Sigmoid colon (tissue), 7 donors: ENCODE measurements around the gene KIF3C. TPM values are rescaled to one million over a fixed set of nuclear protein-coding genes. Genes with fewer than 3 reads are reported as not detected.

Experiments used
- DNase-seq: peaks from one replicate; pipeline ENCODE4 v3.0.0-alpha.2; 2019
- H3K27ac ChIP-seq, 4 donors: fragments of 200-600 bp; sonication (generic); one replicate each; pipeline ENCODE4 v1.5.1; 2016 to 2019; ENCODE audit warnings: mild to moderate bottlenecking in 1 of 4
- H3K27me3 ChIP-seq, 3 donors: fragments of 200-600 bp; sonication (generic); one replicate each; pipeline ENCODE4 v1.5.1; 2019; ENCODE audit warnings: mild to moderate bottlenecking in 1 of 3
- H3K36me3 ChIP-seq, 4 donors: fragments of 200-600 bp; sonication (generic); one replicate each; pipeline ENCODE4 v1.5.1; 2016 to 2019
- H3K4me1 ChIP-seq, 4 donors: fragments of 200-600 bp; sonication (generic); one replicate each; pipeline ENCODE4 v1.5.1; 2017 to 2019
- H3K4me3 ChIP-seq, 4 donors: fragments of 200-600 bp; sonication (generic); one replicate each; pipeline ENCODE4 v1.5.1; 2017 to 2019; ENCODE audit warnings: mild to moderate bottlenecking in 2 of 4, moderate library complexity in 1 of 4
- H3K9me3 ChIP-seq, 4 donors: fragments of 200-600 bp in 3 of 4; sonication (generic) in 3 of 4; one replicate each; pipeline versions ENCODE4 v1.5.1 to v1.6.1; 2013 to 2019
- CTCF ChIP-seq, 4 experiments: fragments of 450-650 bp in 3 of 4; fragments of 200-600 bp in 1 of 4; IDR thresholded peaks; one replicate each; pipeline ENCODE4 v1.5.1; 2016 to 2019; ENCODE audit warnings: antibody characterized with exemption in 4 of 4, mild to moderate bottlenecking in 3 of 4, moderate library complexity in 2 of 4
- EP300 ChIP-seq, 4 donors: sonication (generic); formaldehyde crosslinking; IDR thresholded peaks; one replicate each; pipeline ENCODE4 v1.6.1; 2017; ENCODE audit warnings: antibody characterized with exemption in 4 of 4
- POLR2A ChIP-seq, 2 donors: fragments of 450-650 bp; IDR thresholded peaks; one replicate each; pipeline ENCODE4 v1.6.1; 2016; ENCODE audit warnings: antibody characterized with exemption in 2 of 2, mild to moderate bottlenecking in 2 of 2, moderate library complexity in 2 of 2
- POLR2AphosphoS5 ChIP-seq, 4 donors: sonication (generic); formaldehyde crosslinking; IDR thresholded peaks; one replicate each; pipeline ENCODE4 v1.6.1; 2017; ENCODE audit warnings: antibody characterized with exemption in 4 of 4
- WGBS, 2 donors: extraction: QIAGEN DNeasy Blood & Tissue Kit; methylation state at CpG; one replicate each; pipeline ENCODE4 v1.1.7; 2013; 5-methylcytosine and 5-hydroxymethylcytosine counted together
- intact Hi-C: fragments of 100-400 bp; cut with DNase I; formaldehyde crosslinking; loops from one replicate; pipeline ENCODE4 v1.15.1; 2023
- polyA plus RNA-seq, 3 donors: library from polyadenylated mRNA; stranded (reverse); fragments of 200-250 nt; gene quantifications; one replicate each; pipeline ENCODE4 v1.2.3, GENCODE V29; 2013
- total RNA-seq, 4 donors: library from RNA; depleted of rRNA; stranded (reverse); fragments of >200 nt; gene quantifications; one replicate each; pipeline ENCODE4 v1.1.0, GENCODE V29; 2016
- donor health status: healthy with polysubstance abuse.
- donor health status: Bipolar disorder and iron deficiency.
- donor health status: healthy.

The KIF3C gene
- total and polyA plus RNA-seq, 7 donors: 0.69 to 12.5 (median 5.7) TPM

GRCh38 chr2:25982968-25983280, 627 bp upstream of the KIF3C start:
- DNase-seq: no peak
- Histone ChIP-seq H3K4me3 (peak overlapping the region; percentile 68 to 95 (median 78)), H3K27ac (peak overlapping the region; percentile 68 to 82 (median 74)), H3K27me3 (no peaks in the 10 kb centered on the region), H3K4me1 (peaks cover 0 to 49% (median 36%) of the 10 kb centered on the region in 4 donors), H3K9me3 (no peaks in the 10 kb centered on the region), H3K36me3 (no peaks in the 10 kb centered on the region)
- 64 to 72% methylated on average over 15 of the region's 15 CpGs for WGBS, 2 donors
- no peak for TF ChIP-seq POLR2AphosphoS5 (IDR thresholded peaks at IDR 0.05)
- no peak for TF ChIP-seq EP300 (IDR thresholded peaks at IDR 0.05)
- TF ChIP-seq CTCF (IDR thresholded peaks at IDR 0.05): no peak
- no peak for TF ChIP-seq POLR2A (IDR thresholded peaks at IDR 0.05)
- intact Hi-C loops: loop anchor here (2.0 to 5.0 kb wide), 3 partner anchors 49 to 162 kb away; partner anchors contain the start of genes ASXL2 and RAB10

DNA sequence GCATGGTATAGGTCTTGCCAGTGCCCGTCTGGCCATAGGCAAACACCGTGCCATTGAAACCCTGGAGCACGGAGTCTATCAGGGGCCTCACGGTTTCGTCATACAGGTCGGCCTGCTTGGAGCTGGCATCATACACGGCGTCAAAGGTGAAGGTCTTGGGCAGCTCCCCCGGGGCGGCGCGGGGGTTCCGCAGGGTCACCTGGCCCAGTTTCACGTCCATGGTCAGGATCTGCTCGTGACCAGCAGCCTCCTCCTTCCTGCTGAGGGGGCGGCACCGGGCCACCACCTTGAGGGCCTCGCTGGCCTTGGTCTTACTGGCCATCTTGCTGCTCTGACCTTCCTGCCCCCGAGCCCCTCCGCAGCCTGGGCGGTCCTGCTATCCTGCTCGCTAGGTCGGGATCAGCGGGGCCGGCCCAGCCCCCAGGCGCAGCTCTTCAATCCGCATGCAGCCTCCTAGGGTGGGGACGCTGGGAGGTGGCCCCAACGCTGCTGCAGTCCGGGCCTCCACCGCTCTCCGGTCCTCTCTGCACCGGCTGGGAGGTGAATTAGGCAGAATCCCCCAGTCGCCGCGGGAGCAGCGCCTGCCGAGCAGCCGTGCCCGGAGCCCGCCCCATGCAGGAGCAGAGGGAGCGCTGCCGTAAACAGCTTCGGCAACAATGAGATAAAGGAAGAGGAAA, 563 bp downstream of the KIF3C start:
- WGBS, 2 donors: 13 to 17% methylated on average over 44 of the region's 44 CpGs
- no peak for TF ChIP-seq POLR2A (IDR thresholded peaks at IDR 0.05)
- TF ChIP-seq EP300 (IDR thresholded peaks at IDR 0.05): no peak
- no peak for TF ChIP-seq POLR2AphosphoS5 (IDR thresholded peaks at IDR 0.05)
- no peak for TF ChIP-seq CTCF (IDR thresholded peaks at IDR 0.05)
- no peak for DNase-seq
- Histone ChIP-seq H3K27ac (peak overlapping the region; percentile 68 to 82 (median 74)), H3K4me3 (peak overlapping the region; percentile 68 to 95 (median 78)), H3K9me3 (no peaks in the 10 kb centered on the region), H3K4me1 (peaks cover 0 to 61% (median 47%) of the 10 kb centered on the region in 4 donors), H3K36me3 (no peaks in the 10 kb centered on the region), H3K27me3 (no peaks in the 10 kb centered on the region)
- intact Hi-C loops: loop anchor here (2.0 to 5.0 kb wide), 3 partner anchors 51 to 163 kb away; partner anchors contain the start of genes ASXL2 and RAB10

DNA sequence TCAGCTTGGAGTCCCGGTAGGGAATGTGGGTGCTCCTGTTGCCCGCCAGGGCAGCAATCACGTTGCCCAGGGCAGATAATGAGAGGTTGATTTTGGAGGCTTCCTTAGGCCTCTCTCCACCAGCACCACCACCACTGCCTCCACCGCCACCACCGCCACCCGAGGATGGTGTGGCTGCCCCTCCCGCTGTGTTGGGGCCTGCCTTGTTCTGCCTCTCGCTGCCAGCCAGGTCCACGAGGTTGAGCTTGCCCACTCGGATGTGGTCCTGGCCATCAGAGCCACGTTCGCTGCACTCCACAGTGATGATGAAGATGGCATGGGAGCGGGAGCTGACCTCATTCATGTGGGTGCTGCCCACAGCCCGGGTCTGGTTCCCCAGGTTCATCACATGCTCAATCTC, 1.3 kb downstream of the KIF3C start:
- DNase-seq: no peak
- Histone ChIP-seq H3K27me3 (no peaks in the 10 kb centered on the region), H3K4me3 (peak overlapping the region in 1 of 4 donors; percentile 84), H3K4me1 (peaks cover 0 to 61% (median 48%) of the 10 kb centered on the region in 4 donors), H3K27ac (no peak overlapping the region), H3K36me3 (no peaks in the 10 kb centered on the region), H3K9me3 (no peaks in the 10 kb centered on the region)
- intact Hi-C loops: loop anchor here (5.0 kb wide), 2 partner anchors 51 to 104 kb away; partner anchors contain the start of genes ASXL2 and RAB10
- TF ChIP-seq POLR2AphosphoS5 (IDR thresholded peaks at IDR 0.05) (no peak), CTCF (IDR thresholded peaks at IDR 0.05) (no peak), EP300 (IDR thresholded peaks at IDR 0.05) (no peak), POLR2A (IDR thresholded peaks at IDR 0.05) (no peak)
- 96% methylated on average over 14 of the region's 14 CpGs for WGBS, 2 donors

GRCh38 chr2:25980076-25980887, 2.0 kb downstream of the KIF3C start:
- Histone ChIP-seq H3K9me3 (no peaks in the 10 kb centered on the region), H3K4me1 (peaks cover 0 to 61% (median 48%) of the 10 kb centered on the region in 4 donors), H3K27ac (no peak overlapping the region), H3K27me3 (no peaks in the 10 kb centered on the region), H3K4me3 (no peak overlapping the region), H3K36me3 (no peaks in the 10 kb centered on the region)
- DNase-seq: no peak
- no peak for TF ChIP-seq EP300 (IDR thresholded peaks at IDR 0.05)
- TF ChIP-seq POLR2AphosphoS5 (IDR thresholded peaks at IDR 0.05): no peak
- no peak for TF ChIP-seq CTCF (IDR thresholded peaks at IDR 0.05)
- no peak for TF ChIP-seq POLR2A (IDR thresholded peaks at IDR 0.05)
- WGBS, 2 donors: 95 to 96% methylated on average over 29 of the region's 29 CpGs
- intact Hi-C loops: loop anchor here (5.0 kb wide), 2 partner anchors 52 to 103 kb away; partner anchors contain the start of genes ASXL2 and RAB10
